ENCODE measurements around the gene FOXO1.

DNA sequence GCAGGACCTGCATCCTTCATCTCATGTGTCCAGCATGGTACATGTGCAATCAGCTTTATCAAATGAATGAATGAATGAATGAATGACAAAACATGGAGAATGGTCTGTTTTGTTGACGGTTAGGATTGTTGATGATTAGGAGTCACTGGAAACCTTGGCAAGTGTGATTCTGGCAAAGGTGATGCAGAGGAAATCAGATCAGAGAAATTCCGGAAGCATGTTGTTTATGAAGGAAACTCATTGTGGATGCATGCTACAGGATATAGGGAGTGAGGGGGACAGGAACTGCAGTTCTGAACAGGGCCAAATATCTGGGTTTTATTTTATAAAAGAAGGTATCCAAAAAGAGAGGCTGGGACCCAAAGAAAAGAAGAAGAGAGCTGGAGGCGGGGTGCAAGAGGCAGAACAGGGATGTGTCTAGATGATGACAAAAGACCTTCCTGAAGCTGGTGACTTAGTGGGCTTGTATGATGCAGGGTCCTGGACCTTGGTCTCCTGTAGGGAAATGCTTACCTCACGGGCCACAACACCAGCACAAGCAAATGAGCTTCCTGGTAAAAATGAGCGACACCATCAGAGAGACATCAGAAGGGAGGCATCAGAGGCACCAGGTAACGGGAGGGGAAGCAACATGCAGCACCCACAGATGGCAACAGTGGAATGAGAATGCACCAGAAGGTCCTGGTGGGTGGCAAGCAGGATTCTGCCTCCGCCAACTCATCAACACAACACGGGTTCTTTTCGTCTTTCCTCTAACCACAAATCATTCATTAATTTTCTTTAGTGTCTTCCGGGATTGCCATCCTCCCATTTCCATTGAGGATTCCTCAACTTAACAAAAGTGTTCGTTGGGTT lies 159.6 kb downstream of the FOXO1 start:
- TF ChIP-seq, protein P1, sequence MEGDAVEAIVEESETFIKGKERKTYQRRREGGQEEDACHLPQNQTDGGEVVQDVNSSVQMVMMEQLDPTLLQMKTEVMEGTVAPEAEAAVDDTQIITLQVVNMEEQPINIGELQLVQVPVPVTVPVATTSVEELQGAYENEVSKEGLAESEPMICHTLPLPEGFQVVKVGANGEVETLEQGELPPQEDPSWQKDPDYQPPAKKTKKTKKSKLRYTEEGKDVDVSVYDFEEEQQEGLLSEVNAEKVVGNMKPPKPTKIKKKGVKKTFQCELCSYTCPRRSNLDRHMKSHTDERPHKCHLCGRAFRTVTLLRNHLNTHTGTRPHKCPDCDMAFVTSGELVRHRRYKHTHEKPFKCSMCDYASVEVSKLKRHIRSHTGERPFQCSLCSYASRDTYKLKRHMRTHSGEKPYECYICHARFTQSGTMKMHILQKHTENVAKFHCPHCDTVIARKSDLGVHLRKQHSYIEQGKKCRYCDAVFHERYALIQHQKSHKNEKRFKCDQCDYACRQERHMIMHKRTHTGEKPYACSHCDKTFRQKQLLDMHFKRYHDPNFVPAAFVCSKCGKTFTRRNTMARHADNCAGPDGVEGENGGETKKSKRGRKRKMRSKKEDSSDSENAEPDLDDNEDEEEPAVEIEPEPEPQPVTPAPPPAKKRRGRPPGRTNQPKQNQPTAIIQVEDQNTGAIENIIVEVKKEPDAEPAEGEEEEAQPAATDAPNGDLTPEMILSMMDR (IDR thresholded peaks at IDR 0.05 in 2 of 3, conservative IDR thresholded peaks at IDR 0.05 in 1 of 3; ENCODE audit: borderline replicate concordance in 1 of 3, insufficient read depth in 1 of 3, low read depth in 2 of 3, low read length in 2 of 3) = no peak
- TF ChIP-seq, protein P2, sequence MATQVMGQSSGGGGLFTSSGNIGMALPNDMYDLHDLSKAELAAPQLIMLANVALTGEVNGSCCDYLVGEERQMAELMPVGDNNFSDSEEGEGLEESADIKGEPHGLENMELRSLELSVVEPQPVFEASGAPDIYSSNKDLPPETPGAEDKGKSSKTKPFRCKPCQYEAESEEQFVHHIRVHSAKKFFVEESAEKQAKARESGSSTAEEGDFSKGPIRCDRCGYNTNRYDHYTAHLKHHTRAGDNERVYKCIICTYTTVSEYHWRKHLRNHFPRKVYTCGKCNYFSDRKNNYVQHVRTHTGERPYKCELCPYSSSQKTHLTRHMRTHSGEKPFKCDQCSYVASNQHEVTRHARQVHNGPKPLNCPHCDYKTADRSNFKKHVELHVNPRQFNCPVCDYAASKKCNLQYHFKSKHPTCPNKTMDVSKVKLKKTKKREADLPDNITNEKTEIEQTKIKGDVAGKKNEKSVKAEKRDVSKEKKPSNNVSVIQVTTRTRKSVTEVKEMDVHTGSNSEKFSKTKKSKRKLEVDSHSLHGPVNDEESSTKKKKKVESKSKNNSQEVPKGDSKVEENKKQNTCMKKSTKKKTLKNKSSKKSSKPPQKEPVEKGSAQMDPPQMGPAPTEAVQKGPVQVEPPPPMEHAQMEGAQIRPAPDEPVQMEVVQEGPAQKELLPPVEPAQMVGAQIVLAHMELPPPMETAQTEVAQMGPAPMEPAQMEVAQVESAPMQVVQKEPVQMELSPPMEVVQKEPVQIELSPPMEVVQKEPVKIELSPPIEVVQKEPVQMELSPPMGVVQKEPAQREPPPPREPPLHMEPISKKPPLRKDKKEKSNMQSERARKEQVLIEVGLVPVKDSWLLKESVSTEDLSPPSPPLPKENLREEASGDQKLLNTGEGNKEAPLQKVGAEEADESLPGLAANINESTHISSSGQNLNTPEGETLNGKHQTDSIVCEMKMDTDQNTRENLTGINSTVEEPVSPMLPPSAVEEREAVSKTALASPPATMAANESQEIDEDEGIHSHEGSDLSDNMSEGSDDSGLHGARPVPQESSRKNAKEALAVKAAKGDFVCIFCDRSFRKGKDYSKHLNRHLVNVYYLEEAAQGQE (IDR thresholded peaks at IDR 0.05; ENCODE audit: low read depth) = no peak
- TF ChIP-seq TCF7L2 (IDR thresholded peaks at IDR 0.05; ENCODE audit: borderline replicate concordance, extremely low read depth, insufficient read depth, insufficient read length) (no peak), EZH2 (IDR thresholded peaks at IDR 0.05) (no peak), POLR2A (IDR thresholded peaks at IDR 0.05; ENCODE audit: borderline replicate concordance, extremely low read depth, insufficient read depth, insufficient read length) (no peak), SIN3A (IDR thresholded peaks at IDR 0.05; ENCODE audit: low read depth) (no peak)
- TF ChIP-seq, protein P3, sequence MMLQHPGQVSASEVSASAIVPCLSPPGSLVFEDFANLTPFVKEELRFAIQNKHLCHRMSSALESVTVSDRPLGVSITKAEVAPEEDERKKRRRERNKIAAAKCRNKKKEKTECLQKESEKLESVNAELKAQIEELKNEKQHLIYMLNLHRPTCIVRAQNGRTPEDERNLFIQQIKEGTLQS (IDR thresholded peaks at IDR 0.05) = no peak

Measured in HCT116 (cell line).